Stimulated activated CD8-positive, alpha-beta memory T cell treated with anti-CD3 and anti-CD28 coated beads, Interleukin-12 subunit alpha, Interleukin-12 subunit beta, amount 100 ng/mL, for 4 hours (primary cell): Measurements from ENCODE around the gene LAMA2.
"Not testable (repeated sequence)": the region's sequence is repeated elsewhere in the genome, so short reads cannot be mapped to it uniquely, and the experiment has no call there.

Source experiments
- DNase-seq: peaks from one replicate; pipeline ENCODE4 v3.0.0-alpha.2; 2020; ENCODE audit warnings: low read depth

LAMA2 gene

DNA sequence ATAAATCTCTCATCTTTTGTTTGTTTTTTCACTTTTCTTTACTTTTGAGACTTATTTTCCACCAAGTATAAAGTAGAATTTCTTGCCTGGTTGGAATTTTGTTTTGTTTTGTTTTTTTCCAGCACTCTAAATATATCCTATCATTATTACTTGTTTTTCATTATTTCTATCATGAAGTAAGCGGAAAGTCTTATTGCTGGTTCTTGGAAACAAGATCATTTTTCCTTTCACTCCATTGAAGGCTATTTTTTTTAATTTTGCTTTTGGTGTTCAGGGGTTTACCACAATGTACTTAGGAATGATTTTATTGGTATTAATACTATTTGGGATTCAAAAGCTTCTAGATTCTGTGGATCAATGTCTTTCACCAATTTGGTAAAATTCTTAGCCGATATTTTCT is 190.1 kb downstream of the LAMA2 start:
- no peak for DNase-seq

DNA sequence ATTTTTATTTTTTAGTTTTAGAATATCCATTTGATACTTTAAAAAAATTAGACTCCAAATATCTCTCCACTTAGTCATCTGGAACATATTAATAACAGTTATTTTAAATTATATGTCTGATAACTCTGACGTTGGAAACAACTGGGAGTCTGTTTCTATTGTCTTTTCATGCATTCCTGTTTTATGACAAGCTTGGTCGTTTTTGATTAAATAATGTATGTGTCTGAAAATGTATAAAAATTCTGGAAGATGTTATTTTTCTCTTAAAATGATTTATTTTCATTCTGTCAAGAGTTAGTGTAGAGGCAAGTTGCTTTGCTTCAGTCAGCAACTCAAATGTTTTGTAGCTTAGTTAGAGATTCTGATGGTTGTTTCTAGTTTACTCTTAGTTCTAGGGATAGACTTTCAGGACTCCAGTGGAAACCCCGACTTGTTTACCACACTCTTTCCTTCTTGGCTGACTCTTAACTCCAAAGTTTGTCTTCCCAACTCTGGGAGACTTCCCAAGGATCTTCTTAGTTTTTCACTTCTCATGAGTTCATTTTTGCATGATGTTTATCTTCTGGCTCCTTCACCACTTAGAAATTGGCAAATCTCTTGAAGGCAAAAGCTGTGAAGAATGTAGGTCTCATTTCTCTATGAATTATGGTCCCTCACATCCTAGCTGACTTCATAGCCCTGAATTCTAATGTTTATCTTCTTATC is 190.9 kb downstream of the LAMA2 start:
- no peak for DNase-seq

DNA sequence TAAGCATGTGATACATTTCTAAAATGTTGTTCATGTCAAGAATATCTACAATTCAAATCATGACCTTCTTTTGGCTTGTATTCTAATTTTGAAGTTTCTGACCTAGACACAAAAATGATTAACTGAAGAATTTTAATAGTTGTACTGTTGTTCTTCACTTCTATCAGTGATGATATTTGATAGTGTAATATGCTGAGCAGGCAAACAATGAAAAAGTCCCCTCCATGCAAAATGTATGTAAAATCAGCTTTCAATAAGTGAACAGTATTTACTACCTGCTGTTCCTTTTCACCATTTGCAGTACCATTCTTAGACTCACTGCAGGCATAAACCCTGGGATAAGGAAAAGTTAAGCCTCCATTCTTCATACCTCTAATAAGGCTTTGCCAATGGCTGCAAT is 201.5 kb downstream of the LAMA2 start:
- DNase-seq: no peak

DNA sequence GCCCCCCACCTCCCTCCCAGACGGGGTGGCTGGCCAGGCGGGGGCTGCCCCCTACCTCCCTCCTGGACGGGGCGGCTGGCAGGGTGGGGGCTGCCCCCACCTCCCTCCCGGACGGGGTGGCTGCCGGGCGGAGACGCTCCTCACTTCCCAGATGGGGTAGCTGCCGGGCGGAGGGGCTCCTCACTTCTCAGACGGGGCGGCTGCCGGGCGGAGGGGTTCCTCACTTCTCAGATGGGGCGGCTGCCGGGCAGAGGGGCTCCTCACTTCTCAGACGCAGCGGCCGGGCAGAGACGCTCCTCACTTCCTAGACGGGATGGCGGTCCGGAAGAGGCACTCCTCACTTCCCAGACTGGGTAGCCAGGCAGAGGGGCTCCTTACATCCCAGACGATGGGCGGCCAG is 205.5 kb downstream of the LAMA2 start:
- DNase-seq: not testable (repeated sequence)

DNA sequence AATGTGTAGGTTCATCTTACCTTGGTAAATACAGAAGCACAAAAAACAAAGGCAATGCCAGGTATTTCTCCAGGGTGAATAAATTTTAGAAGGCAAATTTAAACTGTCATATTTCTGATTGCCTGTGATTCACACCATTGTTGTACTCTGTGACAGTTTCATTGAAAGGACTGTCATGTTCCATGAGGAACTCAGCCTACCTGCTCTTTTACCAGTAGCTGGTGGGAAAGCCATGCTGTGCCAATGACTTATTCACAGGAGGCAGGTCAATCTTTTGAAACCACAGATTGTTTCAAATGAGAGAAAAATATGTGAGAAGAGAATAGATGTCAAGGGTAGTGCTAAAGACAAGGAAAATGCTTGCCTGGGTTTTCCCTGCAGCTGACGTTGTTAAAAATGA is 206.4 kb downstream of the LAMA2 start:
- DNase-seq: no peak

DNA sequence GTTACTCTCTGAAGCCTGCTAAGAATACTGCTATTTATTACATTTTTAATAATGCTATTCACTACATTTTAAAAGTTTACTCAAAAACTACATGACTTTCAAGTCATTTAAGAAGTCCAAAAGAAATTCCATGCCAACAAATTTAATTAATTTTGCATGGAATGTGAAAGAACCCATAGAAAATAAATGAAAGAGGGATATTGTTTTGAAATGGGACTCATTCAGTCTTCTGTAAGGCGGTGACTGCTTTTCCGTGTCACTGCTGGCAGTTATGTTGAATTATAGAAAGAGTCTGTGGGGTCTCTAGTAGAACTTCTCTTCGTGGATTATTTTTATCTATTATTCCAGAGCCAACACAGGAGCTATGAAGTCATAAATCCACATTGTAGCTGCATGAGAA is 211.2 kb downstream of the LAMA2 start:
- DNase-seq: no peak

DNA sequence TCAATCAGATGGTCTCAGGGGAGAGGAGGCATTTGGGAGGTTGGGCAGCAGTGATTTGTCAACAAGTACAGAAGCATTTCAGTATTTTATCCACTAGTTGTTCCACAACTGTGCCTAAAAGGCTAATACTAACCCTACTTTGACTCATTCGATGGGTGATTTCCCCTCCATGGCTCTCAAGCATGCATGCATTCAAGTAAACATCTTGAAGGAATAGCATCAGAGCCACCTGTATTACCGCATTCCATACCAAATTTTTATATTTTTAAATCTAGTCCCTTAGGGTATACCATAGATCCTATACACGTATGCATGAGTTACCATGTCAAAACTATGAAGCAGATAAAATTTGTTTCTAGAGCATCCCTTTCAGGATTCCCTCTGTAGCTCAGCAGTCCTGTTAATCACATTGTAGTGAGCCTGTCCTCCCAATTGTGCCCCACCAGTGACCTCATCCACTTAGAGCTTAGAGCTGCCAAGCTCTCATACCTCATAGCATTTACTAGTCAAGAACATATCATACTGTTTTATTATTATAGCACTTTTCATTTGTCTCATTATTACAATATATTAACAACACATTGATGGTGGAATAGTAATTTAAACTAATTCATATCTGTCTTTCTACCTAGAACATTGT is 213.8 kb downstream of the LAMA2 start:
- DNase-seq: no peak

DNA sequence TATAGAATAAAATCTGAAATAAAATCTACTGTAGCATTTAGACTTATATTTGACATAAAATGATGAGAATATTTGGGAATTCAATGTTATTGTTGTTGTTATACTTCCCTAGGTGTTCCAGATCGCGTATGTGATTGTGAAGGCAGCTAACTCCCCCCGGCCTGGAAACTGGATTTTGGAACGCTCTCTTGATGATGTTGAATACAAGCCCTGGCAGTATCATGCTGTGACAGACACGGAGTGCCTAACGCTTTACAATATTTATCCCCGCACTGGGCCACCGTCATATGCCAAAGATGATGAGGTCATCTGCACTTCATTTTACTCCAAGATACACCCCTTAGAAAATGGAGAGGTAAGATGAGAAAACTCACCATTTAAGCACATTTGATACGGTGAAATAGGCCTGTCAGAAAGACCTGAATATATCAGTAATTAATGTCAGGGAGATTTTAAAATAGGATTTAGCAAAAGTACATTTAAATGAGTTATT is 215.2 kb downstream of the LAMA2 start:
- DNase-seq: no peak

DNA sequence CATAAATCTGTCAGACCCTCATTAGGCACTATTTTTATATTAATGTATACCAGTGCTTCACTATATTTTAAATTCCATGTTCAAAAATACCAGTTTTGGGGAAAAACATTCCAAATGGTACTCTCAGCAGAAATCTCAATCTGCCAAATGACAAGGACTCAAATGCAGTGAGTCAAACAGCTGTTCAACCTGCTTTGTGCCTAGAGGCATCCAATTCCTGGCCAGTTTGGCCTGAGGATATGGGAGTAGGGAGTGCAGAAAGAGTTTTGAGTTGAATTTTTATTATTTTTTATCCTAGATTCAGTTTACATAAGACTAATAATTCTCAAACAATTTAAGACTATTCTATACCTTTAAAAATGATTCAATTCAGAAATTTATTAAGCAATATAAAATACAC is 216.8 kb downstream of the LAMA2 start:
- no peak for DNase-seq

DNA sequence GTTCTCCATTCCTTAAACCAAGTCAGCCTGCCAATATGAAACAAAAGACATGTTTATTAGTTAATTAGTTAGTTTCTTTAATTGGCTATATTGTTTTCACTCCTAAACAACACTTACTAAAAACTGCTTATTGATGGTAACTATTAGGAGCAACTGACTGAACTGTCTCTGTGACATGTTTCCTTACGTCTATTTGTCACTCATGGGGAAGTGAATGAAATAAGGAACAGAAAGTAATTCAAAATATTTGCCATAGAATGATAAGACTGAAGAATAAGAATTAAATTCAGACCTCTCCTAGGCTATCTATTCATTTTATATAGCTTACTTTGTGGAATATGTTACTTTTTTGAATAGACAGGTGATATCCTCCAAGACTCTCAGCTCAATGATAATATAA is 217.2 kb downstream of the LAMA2 start:
- DNase-seq: no peak

DNA sequence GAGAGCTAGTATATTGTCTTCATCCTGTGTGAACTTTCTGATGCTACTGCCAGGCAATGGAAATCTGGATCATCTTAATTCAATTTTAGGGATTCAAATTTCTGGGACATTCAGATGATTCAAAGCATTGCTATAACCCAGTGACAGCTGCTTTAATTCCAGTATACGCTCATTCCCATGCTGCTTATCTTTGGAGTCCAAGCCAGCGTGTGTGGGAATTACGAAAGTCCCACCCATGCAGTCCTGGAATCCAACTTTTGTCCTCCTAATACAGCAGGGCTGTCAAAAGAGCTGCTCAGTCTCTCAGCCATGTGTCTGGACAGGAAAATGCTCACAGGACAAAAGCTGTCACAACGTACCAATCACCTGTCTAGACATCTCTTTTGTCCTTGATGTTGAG is 219.8 kb downstream of the LAMA2 start:
- DNase-seq: no peak

DNA sequence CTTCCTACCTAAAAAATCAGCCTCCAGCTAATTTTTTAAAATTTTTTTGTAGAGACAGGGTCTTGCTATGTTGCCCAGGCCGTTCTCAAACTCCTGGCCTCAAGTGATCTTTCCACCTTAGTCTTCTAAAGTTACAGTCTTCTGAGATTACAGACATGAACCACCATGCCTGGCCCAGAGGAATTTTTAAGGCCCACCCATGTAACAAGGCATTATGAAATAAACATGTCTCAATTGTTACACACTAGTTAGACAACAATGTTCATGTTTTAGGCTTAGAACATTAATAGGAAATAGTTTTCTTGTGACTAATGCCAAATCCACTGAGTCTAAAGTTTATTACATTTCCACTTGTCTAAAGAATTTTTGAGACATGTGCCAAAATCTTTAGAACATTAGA is 221.2 kb downstream of the LAMA2 start:
- no peak for DNase-seq

DNA sequence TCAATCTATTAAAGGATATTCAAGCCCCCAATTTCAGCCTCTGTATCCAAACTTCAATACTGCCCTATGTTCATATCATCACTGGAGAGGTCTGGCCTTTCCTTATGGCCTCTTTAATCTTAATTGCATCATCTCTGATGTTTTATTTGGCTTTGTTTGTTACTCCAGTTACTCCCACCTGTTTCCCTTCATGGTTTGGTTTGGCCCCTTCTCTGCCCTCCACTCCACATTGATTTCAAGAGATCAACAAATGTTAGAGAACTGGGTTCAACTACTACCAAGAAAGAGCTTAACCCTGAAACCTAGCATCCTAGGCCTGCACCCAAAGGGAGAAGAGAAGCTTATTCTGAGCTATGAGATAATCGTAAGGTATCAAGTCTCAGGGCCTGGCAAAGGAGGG is 221.6 kb downstream of the LAMA2 start:
- DNase-seq: no peak

DNA sequence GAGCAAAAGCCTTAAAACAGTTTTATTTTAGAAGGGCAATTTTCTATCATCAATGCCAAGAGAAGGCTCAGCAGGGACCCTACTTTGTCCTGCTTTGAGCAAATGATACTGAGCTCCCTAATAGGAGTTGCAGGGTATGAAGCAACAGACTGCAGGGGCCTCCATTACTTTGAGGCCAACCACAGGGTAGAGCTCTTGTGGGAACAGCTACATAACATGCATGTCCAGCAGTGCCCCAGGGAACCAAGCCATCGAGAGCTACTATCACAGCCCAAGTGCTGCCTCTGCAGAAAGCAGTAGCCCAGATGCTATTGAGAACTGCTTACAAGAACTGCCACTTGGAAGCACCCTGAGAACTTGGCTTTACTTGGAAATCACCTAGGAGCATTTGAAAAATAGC is 222.1 kb downstream of the LAMA2 start:
- no peak for DNase-seq

DNA sequence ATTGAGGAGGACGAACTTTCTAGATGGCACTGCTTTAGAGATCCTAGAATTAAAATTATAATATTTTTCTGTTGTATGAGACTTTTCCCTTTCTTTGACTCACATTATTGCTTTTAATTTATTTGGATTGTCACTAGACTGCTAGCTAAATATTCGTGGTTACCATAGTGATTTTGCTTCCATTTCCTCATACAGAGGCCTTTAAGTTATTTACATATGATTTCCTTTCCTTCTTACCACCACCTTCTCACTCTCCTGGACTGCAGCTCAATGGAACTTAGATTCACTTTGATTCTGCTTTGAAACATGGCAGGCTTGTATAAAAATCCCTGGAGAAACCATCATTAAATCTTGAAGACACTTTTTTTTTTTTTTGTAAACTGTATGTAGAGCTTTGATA is 222.9 kb downstream of the LAMA2 start:
- no peak for DNase-seq

DNA sequence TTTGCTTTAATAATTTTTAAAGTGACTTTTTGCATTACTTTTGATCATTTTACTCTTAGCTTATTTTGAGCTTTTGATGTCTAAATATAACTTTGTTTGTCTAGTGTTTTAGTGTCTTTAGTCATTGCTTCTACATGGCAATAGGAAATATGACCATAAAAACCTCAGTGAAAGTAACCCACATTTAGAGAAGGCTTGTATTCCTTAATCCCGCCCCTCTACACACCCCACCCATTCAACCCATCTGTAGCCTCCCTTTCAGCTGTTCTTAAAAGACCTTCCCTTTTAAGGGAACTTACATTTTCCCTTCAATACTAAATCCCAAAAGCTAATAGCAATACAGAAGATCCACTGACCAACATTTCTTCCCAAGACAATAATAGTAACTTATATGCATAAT is 225.4 kb downstream of the LAMA2 start:
- DNase-seq: no peak

DNA sequence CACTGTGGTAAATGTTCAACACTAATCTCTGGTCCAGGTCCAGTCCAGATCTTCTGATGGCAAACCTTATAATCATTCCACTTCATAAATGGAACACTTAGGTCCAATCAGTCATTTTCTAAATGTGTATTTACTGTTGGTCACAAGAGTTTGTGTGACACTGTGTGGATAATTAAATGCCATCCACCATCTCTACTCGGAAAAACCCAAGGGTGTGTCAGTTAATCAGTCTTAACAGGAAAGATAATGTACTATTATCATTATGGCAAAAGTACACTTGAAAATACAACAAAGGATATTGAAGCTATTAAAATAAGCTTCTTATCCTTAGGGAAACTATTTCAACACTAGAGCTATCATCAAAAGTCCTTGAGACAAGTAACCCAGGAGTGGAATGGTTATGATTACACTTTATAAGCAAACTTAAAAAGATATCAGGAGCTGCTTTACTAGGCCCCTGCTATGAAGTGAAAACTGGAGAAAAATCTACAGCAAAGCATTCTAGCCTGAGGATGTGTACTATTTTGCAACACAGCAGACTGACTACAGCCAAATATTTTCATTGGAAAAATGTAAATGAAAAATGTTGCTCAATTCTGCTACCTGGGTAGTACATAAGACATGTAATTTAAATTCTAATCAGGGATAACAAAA is 227.9 kb downstream of the LAMA2 start:
- no peak for DNase-seq

DNA sequence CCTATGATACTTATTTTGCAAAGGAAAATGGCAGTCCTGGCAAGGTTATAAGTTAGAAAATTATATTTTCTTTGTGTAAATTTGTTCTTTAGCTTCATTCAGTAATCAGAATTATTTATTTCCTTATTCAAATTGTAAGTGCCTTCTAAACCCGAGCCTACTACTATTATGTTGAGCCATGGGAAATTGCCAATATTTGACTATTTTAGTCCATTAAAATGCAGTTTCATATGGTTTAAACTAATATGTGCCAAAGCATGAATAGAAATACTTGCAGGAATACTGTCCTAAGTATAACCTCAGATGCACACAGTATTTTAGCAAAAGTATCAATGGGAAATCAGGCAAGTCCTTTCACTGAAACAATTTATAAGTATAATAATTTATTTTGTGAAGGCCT is 228.4 kb downstream of the LAMA2 start:
- no peak for DNase-seq

DNA sequence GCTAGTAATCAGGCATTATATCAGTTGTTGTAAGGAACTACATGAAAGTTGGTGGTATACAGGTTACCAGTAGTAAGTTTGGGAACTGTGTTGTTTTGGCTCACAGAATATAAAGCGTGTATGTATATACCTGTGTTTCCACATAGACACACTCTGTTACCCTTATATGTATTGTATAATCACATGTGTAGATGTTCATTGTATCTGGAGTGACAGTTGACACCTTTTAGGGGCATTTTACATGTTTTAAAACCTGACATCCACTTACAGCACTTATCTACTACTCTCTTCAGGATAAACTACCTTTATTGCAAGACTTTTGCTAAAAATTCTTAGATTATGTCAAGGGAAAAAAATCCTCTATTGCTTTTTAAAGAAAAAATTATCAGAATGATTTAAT is 228.9 kb downstream of the LAMA2 start:
- DNase-seq: no peak

DNA sequence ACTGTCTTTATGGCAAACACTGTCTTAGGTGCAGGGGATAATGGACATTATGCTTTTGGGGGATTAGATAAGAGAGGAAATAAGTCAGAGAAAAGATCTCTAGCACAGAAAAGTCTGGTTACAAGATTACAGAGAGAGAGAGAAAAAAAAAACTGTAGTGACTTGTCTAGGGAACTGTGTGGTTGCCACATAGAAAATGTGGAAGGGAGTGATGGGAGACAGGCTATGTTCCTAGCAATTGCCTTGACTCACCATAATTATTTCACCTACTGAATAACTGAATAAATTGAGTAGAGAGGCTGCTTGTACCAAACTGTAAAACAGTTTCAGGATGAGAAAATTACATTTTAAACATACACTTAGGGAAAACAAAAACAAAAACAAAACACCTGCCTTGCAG is 229.7 kb downstream of the LAMA2 start:
- DNase-seq: no peak

DNA sequence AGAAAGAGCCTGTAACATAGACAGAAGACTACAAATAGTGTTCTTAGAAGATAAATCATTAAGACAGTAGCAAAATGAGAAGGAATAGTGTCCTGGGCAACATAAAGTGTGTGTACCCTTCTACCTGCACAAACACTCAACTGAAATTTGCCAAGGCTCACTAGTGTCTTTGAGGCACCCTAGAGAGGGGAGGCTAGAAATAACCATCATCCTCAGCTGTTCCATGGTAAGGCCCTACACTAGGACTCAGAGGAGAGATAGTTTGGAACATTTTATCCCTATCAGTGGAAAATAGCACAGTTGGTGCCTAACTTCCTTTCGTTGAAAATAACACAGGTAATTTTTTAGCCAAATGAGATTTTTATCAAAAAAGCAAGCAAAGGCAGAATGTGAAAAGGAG is 230.7 kb downstream of the LAMA2 start:
- DNase-seq: no peak

DNA sequence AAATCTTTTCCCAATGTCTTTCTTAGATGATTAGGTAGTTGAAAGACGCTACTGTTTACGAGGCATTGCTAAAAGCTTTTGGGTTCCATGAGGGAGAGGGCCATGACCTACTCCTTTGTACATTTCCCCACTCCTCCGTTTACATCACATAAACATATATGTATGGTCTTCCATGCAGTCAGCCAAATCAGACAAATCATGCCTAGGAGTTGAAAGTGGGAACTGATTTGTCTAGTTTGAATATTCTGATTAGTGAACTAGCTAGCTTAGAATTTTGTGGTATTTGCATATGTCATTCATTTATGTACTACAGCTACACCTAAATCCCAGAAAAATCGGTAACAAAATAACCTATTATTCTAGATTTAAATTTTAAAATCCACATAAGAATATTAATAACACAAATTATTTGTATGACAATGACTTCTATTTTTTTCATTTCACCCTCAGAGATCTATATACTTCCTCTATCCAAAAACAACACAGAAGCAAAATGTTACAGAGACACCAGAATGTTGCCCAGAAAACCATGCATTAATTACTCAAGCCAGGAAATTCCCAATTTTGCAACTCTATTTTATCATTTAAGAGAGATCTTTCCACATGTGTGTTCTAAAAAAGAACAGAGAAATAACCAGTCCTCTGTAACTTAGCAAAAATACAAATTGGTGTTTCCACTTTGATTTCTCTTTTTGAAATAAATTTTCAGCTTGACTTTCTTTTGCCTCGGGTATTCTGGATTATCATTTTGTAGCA is 231.9 kb downstream of the LAMA2 start:
- no peak for DNase-seq

DNA sequence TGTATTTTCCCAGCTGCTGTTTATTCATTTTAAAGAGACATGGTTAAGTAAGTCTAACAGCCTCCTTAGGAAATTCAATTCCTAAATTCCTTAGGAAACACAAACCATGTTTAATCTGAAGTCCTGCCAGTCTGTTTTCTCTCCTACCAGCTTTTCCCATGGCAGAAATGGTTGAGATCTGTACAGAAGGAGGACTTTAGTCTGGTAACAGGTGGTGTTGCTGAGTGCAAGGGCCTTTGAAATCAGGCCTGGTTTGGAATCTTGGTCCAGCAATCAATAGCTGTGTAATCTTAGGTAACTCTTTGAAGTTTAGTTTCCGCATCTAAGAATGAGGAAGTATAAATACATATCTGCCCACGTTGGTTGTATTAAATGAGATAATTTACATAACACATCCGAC is 232.5 kb downstream of the LAMA2 start:
- DNase-seq: no peak
